Activated naive CD4-positive, alpha-beta T cell treated with anti-CD3 and anti-CD28 coated beads for 36 hours (primary cell): ENCODE results near the gene SRRM2. TPM values are rescaled to one million over a fixed set of nuclear protein-coding genes. Genes with fewer than 3 reads are reported as not detected.
A peak's percentile ranks its signal among the peaks of the same experiment; 100 is the strongest.

Source experiments
- CTCF ChIA-PET: fragments of 350-600 bp; sonication (Branson Sonifier 250); formaldehyde crosslinking; loops from one replicate; lab custom pipeline; 2021; ENCODE audit warnings: antibody characterized with exemption; lab: Charles Lee
- DNase-seq: peaks from one replicate; pipeline ENCODE4 v3.0.0-alpha.2; 2020
- H3K27ac Mint-ChIP-seq: one replicate; pipeline ENCODE4 v1.8.0; 2021; ENCODE audit warnings: mild to moderate bottlenecking, mixed read lengths
- H3K27me3 Mint-ChIP-seq: one replicate; pipeline ENCODE4 v1.8.0; 2021; ENCODE audit warnings: low read depth, mixed read lengths
- H3K36me3 Mint-ChIP-seq: one replicate; pipeline ENCODE4 v1.8.0; 2021; ENCODE audit warnings: low read depth, mixed read lengths
- H3K4me1 Mint-ChIP-seq: one replicate; pipeline ENCODE4 v1.8.0; 2021; ENCODE audit warnings: low read depth, mixed read lengths
- H3K4me3 Mint-ChIP-seq: one replicate; pipeline ENCODE4 v1.8.0; 2021; ENCODE audit warnings: mild to moderate bottlenecking, moderate library complexity, mixed read lengths
- H3K9me3 Mint-ChIP-seq: one replicate; pipeline ENCODE4 v1.8.0; 2021; ENCODE audit warnings: mixed read lengths
- intact Hi-C: fragments of 100-400 bp; cut with micrococcal nuclease; formaldehyde crosslinking; loops from one replicate; pipeline ENCODE4 v1.15.1; 2023
- total RNA-seq, 2 experiments: library from RNA; stranded (reverse); gene quantifications; one replicate each; pipeline ENCODE4 v1.2.3, GENCODE V29; 2021

Gene SRRM2
- 100 to 1,000 TPM; 607 to 649 TPM for total RNA-seq

GRCh38 chr16:2752035-2752849 lies at the start of gene SRRM2:
TSS of gene SRRM2 (plus strand) at chr16:2752638. CDS start at chr16:2756365, 3,727 bp downstream.
- CTCF ChIA-PET: no interaction called here
- peak; percentile 97 for DNase-seq
- intact Hi-C loops: loop anchor here (1.0 to 5.0 kb wide), 7 partner anchors 25 to 597 kb away; partner anchors contain the start of genes ELOB, HCFC1R1, KCTD5 and RNPS1
- Mint-ChIP-seq H3K27me3 (no peaks in the 10 kb centered on the region), H3K9me3 (no peaks in the 10 kb centered on the region), H3K36me3 (peaks cover 39% of the 10 kb centered on the region), H3K27ac (peak within 1 kb of the TSS; percentile 99), H3K4me3 (peak within 1 kb of the TSS; percentile 87), H3K4me1 (peaks cover 42% of the 10 kb centered on the region)

GRCh38 chr16:2702871-2703745 lies 49.3 kb upstream of the SRRM2 start:
- no peaks in the 10 kb centered on the region for H3K27me3 Mint-ChIP-seq
- CTCF ChIA-PET: no interaction called here
- H3K36me3 Mint-ChIP-seq: peaks cover 3% of the 10 kb centered on the region
- intact Hi-C loops: no loop called here
- DNase-seq: no peak
- no peak overlapping the region for H3K4me3 Mint-ChIP-seq
- H3K27ac Mint-ChIP-seq: no peak overlapping the region
- H3K9me3 Mint-ChIP-seq: no peaks in the 10 kb centered on the region
- H3K4me1 Mint-ChIP-seq: no peaks in the 10 kb centered on the region

GRCh38 chr16:2704166-2704982 lies 48.1 kb upstream of the SRRM2 start:
- Mint-ChIP-seq H3K27me3 (no peaks in the 10 kb centered on the region), H3K4me1 (no peaks in the 10 kb centered on the region), H3K27ac (no peak overlapping the region), H3K36me3 (peaks cover 6% of the 10 kb centered on the region), H3K4me3 (no peak overlapping the region), H3K9me3 (no peaks in the 10 kb centered on the region)
- DNase-seq: no peak
- CTCF ChIA-PET: no interaction called here
- intact Hi-C loops: no loop called here

GRCh38 chr16:2704983-2705275 lies 47.5 kb upstream of the SRRM2 start:
- Mint-ChIP-seq H3K27me3 (no peaks in the 10 kb centered on the region), H3K36me3 (peaks cover 6% of the 10 kb centered on the region), H3K9me3 (no peaks in the 10 kb centered on the region), H3K27ac (no peak overlapping the region), H3K4me1 (no peaks in the 10 kb centered on the region), H3K4me3 (no peak overlapping the region)
- DNase-seq: no peak
- intact Hi-C loops: no loop called here
- CTCF ChIA-PET: no interaction called here

GRCh38 chr16:2705351-2705750 lies 47.1 kb upstream of the SRRM2 start:
- Mint-ChIP-seq H3K27me3 (no peaks in the 10 kb centered on the region), H3K4me1 (no peaks in the 10 kb centered on the region), H3K36me3 (peaks cover 6% of the 10 kb centered on the region), H3K27ac (no peak overlapping the region), H3K4me3 (no peak overlapping the region), H3K9me3 (no peaks in the 10 kb centered on the region)
- CTCF ChIA-PET: no interaction called here
- intact Hi-C loops: no loop called here
- no peak for DNase-seq

- no peak overlapping the region for H3K4me3 Mint-ChIP-seq
- H3K4me1 Mint-ChIP-seq: no peaks in the 10 kb centered on the region
- H3K27ac Mint-ChIP-seq: no peak overlapping the region
- intact Hi-C loops: no loop called here
- H3K9me3 Mint-ChIP-seq: no peaks in the 10 kb centered on the region
- H3K36me3 Mint-ChIP-seq: peaks cover 6% of the 10 kb centered on the region
- no peaks in the 10 kb centered on the region for H3K27me3 Mint-ChIP-seq
- no peak for DNase-seq
- CTCF ChIA-PET: no interaction called here
Measured at GRCh38 chr16:2706085-2706484, 46.4 kb upstream of the SRRM2 start.

- Mint-ChIP-seq H3K27me3 (no peaks in the 10 kb centered on the region), H3K4me1 (no peaks in the 10 kb centered on the region), H3K36me3 (peaks cover 6% of the 10 kb centered on the region), H3K4me3 (no peak overlapping the region), H3K27ac (no peak overlapping the region), H3K9me3 (no peaks in the 10 kb centered on the region)
- CTCF ChIA-PET: no interaction called here
- intact Hi-C loops: no loop called here
- DNase-seq: no peak
Measured at GRCh38 chr16:2706611-2707311, 45.7 kb upstream of the SRRM2 start.

- H3K27ac Mint-ChIP-seq: no peak overlapping the region
- CTCF ChIA-PET: no interaction called here
- H3K27me3 Mint-ChIP-seq: no peaks in the 10 kb centered on the region
- no peak for DNase-seq
- intact Hi-C loops: no loop called here
- no peaks in the 10 kb centered on the region for H3K9me3 Mint-ChIP-seq
- H3K4me1 Mint-ChIP-seq: no peaks in the 10 kb centered on the region
- no peak overlapping the region for H3K4me3 Mint-ChIP-seq
- peaks cover 6% of the 10 kb centered on the region for H3K36me3 Mint-ChIP-seq
Measured at GRCh38 chr16:2707368-2708289, 44.8 kb upstream of the SRRM2 start.

- no peaks in the 10 kb centered on the region for H3K27me3 Mint-ChIP-seq
- H3K9me3 Mint-ChIP-seq: no peaks in the 10 kb centered on the region
- CTCF ChIA-PET: no interaction called here
- no peak for DNase-seq
- intact Hi-C loops: no loop called here
- no peak overlapping the region for H3K27ac Mint-ChIP-seq
- no peak overlapping the region for H3K4me3 Mint-ChIP-seq
- peaks cover 6% of the 10 kb centered on the region for H3K36me3 Mint-ChIP-seq
- no peaks in the 10 kb centered on the region for H3K4me1 Mint-ChIP-seq
Measured at GRCh38 chr16:2708290-2708639, 44.2 kb upstream of the SRRM2 start.

- no peaks in the 10 kb centered on the region for H3K9me3 Mint-ChIP-seq
- CTCF ChIA-PET: no interaction called here
- no peak for DNase-seq
- no peak overlapping the region for H3K27ac Mint-ChIP-seq
- H3K36me3 Mint-ChIP-seq: peaks cover 6% of the 10 kb centered on the region
- intact Hi-C loops: no loop called here
- H3K4me3 Mint-ChIP-seq: no peak overlapping the region
- no peaks in the 10 kb centered on the region for H3K27me3 Mint-ChIP-seq
- H3K4me1 Mint-ChIP-seq: no peaks in the 10 kb centered on the region
Measured at GRCh38 chr16:2708955-2709587, 43.4 kb upstream of the SRRM2 start.

GRCh38 chr16:2709588-2709984 lies 42.9 kb upstream of the SRRM2 start:
- intact Hi-C loops: no loop called here
- no peak overlapping the region for H3K27ac Mint-ChIP-seq
- DNase-seq: no peak
- H3K4me3 Mint-ChIP-seq: no peak overlapping the region
- no peaks in the 10 kb centered on the region for H3K27me3 Mint-ChIP-seq
- CTCF ChIA-PET: no interaction called here
- peaks cover 6% of the 10 kb centered on the region for H3K36me3 Mint-ChIP-seq
- H3K4me1 Mint-ChIP-seq: no peaks in the 10 kb centered on the region
- H3K9me3 Mint-ChIP-seq: no peaks in the 10 kb centered on the region
